HG03432 (cell line): ENCODE results near the gene LAMP1.
"Not testable (repeated sequence)": the region's sequence is repeated elsewhere in the genome, so short reads cannot be mapped to it uniquely, and the experiment has no call there.

ENCODE experiments used
- ATAC-seq: cut with Tn5 transposase; IDR thresholded peaks from one replicate; pipeline ENCODE4 v1.9.1; 2021; ENCODE audit warnings: mild to moderate bottlenecking, moderate library complexity; ENCODE audit not compliant: unreplicated experiment

Gene LAMP1

DNA sequence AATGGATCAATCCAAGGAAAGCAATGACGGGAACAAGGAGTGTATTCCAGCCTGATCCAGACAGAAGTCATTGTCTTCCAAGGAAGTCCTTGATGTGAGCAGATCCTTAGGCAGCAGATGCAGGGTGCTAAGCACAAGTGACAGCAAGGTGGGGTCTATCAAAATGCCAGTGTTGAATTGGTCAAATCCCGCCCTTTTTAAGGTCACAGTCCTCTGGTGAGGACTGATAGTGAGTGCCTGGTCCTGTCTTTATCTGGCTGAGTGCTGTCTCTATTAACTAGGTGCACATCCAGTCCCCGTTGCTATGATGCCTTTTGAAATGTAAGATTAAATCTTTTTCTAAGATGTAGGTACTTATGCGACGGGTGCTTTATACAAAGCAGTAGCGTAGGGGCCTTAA is 1.3 kb upstream of the LAMP1 start:
- no peak for ATAC-seq

DNA sequence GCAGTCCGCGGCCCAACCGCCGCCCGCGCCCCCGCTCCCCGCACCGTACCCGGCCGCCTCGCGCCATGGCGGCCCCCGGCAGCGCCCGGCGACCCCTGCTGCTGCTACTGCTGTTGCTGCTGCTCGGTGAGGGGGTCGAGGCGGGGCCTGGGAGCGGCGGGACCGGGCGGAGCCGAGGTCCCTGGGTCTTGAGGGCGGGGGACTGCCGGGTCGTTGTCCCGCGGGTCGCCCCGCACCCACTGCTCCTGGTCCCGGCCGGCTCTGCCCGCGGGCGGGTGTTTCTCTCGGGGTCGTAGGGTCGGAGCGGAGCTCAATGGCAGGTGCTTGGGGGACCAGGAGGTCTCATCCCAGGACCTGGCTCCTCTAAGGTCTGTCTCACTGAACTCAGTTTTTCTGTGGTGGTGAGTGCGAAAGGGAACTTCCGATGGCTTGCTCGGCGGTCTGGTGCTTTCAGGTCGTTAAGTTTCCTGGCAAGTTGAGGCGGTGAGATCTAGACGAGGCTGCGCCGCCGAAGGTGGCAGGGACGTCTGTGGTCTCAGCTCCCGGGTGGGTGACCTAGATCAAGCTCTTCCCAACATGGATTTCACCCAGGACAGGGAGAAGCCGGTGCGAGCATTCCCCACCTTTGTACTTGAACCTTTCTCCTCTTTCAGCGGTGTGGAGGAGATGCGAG is 467 bp downstream of the LAMP1 start:
- peak; percentile 34 for ATAC-seq

DNA sequence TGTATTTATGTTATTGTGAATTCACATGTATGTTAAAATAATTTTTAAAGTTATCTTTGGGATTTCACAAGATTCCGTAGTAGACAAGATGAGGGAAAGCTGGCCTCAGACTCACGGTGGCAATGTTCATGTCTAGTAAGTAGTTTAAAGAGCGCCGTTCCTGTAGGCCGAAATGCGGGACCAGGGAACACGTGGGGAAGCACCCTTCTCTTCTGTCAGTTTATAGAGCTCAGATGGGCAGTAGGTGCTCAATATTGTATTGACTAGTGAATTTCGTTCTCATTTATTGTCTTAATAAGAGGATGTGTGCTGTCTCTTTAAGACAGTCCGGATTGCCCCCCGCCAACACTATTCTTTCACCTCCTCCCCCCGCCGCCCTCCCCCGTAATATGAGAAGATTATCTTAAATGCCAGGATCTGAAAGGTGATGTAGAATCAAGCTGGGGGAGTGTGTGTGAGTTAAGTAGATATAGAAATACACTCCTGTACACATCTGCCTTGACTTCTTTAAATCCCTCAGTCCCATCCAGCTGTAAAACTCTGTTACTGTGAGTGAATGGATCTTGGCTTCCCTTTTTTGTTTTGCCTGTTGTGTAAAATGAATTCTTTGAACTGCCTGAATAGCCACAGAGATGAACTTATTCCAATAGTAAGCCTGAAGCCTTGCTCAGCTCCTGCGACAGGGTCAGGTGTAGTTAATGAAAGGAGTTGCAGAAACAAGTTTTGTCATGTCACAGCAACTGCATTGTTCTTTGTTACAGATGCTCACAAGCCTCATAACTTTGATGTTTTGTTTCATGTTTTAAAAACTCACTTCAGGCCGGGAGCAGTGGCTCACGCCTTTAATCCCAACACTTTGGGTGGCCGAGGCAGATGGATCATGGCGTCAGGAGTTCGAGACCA is 1.3 kb downstream of the LAMP1 start:
- no peak for ATAC-seq

DNA sequence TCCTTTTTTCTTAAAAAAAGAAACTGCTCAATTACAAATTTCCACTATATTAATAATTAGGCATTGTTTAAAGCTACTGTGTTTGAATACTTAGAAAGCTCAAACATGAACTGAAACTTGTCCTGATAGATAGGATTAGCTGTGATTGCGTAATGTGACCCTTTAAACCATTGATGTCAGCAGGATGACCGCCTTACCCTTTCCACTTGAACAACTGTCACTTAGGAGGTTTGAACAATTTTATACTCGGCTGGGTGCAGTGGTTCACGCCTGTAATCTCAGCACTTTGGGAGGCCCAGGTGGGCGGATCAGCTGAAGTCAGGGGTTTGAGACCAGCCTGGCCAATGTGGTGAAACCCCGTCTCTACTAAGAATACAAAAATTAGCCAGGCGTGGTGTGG is 2.9 kb downstream of the LAMP1 start:
- no peak for ATAC-seq

DNA sequence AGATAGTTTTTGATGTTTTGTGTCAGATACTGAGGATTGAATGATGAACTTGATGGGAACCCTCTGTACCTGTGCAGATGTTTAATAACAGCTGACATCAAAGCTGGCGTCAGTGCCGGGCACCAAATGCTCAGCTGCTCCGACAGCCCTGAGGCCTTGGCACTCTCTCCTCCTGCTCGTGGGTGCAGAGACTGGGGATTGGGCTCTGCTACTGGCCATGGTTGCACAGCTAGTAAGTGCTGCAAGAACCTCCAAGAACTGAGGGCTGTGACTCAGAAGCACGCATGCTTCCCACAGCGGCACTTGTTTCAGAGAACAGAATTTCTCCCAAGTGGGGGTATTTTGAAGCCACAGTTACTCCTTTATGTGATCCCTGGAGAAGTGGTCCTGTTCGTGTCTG is 5.9 kb downstream of the LAMP1 start:
- ATAC-seq: no peak

DNA sequence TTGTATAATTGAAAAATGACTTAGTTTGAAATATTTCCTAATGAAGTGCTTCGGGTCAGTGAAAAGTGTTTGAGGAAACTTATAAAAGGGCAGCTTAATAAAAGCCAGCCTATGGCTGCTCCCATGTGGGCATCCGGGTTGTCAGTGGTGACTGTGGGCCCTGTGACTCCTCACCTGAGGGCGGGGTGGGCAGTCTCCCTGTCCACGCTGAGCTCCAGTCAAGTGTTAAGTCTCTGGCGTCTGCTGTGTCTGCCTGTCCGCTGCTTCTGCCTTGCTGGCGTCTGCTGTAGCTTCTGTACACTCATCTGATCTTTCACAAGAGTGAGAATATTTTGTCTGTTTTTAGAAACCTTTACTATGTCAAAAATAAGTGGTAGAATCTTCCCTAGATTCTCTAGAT is 7.1 kb downstream of the LAMP1 start:
- ATAC-seq: no peak

DNA sequence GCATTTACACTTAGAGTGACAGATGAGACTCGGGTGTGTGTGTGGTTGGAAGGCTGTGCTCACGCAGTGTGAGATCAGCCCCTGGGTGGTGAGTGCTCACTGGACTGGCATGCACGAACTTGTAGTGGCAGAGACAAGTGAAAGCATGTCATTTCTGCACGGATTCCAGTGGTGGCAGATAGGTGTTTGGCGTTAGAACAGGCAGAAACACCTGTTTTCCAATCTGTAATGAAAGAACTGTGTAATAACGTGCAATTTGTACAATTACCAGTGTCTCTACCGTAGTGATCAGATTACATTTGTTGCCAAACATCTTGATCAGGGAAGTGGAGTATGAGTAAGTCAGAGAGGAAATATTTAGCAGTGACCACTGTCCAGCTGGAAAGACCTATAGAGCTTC is 8.2 kb downstream of the LAMP1 start:
- no peak for ATAC-seq

DNA sequence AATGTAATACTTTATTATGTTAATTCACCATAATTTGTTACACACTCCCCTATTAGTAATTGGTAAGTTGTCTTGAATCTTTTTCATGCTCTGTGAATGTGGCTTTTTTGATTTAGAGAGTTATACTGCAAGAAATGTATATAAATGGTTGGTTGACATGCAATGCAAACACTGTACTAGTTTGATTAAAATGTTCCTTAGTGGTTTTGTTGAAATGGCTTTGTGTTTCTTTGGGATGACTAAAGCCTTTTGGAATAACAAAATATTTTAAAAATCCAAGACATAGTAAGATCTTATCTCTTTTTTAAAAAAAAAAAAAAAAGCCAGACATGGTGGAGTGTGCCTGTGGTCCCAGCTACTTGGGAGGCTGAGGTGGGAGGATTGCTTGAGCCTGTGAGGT is 10.5 kb downstream of the LAMP1 start:
- ATAC-seq: no peak

DNA sequence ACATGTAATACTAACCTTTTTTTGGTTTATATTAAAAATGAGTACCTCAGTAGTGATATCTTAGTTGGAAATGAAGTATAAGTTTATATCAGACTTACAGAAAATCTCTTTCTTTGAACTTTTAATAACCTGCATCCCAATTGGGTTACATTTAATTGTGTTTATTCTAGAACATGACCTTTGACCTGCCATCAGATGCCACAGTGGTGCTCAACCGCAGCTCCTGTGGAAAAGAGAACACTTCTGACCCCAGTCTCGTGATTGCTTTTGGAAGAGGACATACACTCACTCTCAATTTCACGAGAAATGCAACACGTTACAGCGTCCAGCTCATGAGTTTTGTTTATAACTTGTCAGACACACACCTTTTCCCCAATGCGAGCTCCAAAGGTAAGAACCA is 12.4 kb downstream of the LAMP1 start:
- no peak for ATAC-seq

DNA sequence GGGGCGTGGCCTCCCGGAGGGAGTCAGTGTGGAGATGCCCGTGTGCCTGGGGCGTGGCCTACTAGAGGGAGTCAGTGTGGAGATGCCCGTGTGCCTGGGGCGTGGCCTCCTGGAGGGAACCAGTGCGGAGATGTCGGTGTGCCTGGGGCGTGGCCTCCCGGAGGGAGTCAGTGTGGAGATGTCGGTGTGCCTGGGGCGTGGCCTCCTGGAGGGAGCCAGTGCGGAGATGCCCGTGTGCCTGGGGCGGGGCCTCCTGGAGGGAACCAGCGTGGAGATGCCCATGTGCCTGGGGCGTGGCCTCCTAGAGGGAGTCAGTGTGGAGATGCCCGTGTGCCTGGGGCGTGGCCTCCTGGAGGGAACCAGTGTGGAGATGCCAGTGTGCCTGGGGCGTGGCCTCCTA is 17.1 kb downstream of the LAMP1 start:
- ATAC-seq: not testable (repeated sequence)

DNA sequence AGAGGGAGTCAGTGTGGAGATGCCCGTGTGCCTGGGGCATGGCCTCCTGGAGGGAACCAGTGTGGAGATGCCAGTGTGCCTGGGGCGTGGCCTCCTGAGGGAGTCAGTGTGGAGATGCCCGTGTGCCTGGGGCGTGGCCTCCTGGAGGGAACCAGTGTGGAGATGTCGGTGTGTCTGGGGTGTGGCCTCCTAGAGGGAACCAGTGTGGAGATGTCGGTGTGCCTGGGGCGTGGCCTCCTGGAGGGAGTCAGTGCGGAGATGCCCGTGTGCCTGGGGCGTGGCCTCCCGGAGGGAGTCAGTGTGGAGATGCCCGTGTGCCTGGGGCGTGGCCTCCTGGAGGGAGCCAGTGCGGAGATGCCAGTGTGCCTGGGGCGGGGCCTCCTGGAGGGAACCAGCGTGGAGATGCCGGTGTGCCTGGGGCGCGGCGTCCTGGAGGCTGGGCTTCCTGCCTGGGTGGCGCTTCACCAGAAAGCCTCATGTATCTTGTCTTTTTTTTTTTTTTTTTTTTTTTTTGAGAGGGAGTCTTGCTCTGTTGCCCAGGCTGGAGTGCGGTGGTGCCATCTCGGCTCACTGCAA is 17.9 kb downstream of the LAMP1 start:
- ATAC-seq: not testable (repeated sequence)

DNA sequence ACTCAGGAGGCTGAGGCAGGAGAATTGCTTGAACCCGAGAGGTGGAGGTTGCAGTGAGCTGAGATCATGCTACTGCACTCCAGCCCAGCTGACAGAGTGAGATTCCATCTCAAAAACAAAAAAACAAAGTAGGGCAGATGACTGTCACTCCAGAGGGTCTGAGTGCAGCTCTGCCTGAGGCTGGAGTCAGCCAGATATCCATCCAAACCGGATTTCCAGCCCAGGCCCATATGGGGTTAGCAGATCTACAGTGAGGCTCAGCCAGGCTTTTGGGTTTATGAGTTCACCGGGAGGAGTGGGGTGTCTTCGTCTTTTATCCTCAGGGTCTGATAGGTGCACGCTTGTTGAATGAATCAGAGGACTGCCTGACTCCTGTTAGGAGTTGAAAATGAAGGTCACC is 19.0 kb downstream of the LAMP1 start:
- ATAC-seq: no peak

DNA sequence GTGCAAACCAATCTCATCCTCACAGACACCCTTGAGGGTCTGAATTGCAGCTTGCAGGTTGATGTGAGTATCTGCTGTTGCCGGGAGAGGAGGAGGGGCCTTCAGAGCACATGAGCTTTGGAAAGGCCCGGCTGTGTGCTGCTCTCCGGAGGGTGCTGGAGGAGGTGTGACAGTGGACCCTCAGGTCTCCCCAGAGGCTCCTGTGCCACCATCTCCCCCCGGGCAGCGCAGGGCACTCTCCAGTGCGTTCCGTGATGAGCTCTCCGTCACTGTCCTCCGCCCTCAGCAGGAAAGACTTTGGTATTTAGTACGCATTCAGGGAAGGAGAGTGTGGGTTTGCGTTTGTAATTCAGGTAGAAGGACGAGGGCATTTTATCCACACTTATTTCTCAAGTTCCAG is 20.0 kb downstream of the LAMP1 start:
- no peak for ATAC-seq

DNA sequence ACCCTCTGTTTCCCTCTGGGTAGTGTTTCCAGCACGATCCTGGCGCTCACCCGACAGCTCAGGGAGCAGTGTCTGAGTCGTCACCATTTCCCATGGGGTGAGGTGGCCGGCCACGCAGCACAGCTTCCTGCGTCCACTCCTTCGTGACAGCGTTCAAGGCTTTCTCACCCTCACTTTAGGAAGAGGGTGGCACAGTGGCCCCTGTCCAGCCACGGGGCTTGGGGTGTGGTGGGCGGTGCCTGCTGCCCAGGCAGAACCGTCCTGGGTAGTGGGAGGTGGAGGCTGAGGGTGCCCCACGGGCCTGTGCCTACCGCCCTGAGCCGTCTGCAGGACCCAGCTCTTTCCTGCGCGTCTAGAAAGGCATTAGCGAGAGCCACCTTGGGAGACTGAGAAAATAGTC is 21.9 kb downstream of the LAMP1 start:
- ATAC-seq: no peak

DNA sequence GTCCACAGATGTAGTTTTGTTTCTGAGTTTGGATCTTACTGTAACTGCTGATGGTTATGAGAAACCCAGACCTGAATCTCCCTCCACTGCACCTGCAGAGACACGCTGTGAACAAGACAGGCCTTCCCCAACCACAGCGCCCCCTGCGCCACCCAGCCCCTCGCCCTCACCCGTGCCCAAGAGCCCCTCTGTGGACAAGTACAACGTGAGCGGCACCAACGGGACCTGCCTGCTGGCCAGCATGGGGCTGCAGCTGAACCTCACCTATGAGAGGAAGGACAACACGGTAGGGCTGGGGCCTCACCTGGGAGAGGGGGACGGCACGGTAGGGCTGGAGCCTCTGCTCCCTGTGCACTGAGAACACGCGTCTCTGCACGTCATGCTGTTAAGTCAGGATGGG is 22.3 kb downstream of the LAMP1 start:
- no peak for ATAC-seq

DNA sequence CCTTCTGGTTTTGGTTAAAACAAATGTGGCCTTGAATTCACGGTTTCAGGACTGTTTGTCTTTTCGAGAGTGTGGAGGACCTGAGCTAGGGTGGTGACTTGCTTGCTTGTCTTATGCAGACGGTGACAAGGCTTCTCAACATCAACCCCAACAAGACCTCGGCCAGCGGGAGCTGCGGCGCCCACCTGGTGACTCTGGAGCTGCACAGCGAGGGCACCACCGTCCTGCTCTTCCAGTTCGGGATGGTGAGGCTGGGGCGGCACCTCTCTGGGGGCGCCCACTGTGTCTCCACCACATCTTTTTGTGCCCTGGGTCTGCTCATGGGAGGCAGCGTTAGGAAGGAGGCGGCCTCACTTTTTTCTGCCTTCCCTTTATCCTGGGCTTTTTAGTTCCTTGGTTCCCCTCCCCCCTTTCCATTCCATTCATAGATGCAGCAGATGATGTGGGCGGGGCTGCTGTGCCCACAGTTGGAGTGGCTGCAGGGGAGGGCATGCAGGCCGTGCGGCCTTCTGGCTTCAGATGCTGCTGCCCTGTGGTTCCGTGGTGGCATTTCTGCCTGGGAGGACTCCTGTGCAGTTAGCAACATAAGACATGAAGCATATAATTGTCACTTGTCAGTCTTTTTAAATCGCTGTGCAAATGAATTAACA is 23.3 kb downstream of the LAMP1 start:
- ATAC-seq: no peak

DNA sequence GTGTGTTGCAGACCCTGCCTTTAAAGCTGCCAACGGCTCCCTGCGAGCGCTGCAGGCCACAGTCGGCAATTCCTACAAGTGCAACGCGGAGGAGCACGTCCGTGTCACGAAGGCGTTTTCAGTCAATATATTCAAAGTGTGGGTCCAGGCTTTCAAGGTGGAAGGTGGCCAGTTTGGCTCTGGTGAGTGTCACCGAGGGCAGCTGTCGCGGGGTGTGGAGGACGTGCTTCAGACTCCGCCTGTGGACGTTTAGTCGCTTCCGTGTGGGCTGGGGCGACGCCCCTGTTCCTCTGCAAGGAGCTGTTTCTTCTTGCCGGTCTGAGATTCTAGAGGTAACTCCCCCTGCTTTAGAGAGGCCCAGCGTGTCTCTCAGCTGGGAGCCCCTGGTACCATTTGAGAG is 24.5 kb downstream of the LAMP1 start:
- no peak for ATAC-seq

DNA sequence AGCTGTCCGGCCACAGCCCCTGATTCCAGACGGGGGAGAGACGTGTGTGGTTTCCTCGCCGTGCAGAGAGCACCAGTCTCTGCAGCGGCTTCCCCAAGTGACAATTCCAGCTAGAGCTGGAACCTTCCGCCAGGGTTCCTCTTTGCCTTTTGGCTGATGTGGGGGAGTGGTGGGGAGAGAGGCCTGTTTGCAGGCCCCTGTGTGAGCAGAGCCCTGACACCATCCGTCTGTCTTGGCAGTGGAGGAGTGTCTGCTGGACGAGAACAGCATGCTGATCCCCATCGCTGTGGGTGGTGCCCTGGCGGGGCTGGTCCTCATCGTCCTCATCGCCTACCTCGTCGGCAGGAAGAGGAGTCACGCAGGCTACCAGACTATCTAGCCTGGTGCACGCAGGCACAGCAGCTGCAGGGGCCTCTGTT is 25.0 kb downstream of the LAMP1 start:
- no peak for ATAC-seq

DNA sequence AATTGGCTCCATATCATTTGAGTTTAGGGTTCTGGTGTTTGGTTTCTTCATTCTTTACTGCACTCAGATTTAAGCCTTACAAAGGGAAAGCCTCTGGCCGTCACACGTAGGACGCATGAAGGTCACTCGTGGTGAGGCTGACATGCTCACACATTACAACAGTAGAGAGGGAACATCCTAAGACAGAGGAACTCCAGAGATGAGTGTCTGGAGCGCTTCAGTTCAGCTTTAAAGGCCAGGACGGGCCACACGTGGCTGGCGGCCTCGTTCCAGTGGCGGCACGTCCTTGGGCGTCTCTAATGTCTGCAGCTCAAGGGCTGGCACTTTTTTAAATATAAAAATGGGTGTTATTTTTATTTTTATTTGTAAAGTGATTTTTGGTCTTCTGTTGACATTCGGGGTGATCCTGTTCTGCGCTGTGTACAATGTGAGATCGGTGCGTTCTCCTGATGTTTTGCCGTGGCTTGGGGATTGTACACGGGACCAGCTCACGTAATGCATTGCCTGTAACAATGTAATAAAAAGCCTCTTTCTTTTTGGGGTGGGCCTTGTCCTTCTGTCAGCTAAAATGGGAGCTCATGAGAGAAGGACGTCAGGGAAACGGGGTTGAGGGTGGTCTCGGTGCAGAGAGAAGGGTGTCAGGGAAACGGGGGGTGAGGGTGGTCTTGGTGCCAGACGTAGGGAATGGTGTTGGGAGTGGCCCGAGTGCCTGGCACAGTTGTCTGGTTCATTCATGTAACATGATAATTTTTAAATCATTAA is 26.0 kb downstream of the LAMP1 start:
- no peak for ATAC-seq

DNA sequence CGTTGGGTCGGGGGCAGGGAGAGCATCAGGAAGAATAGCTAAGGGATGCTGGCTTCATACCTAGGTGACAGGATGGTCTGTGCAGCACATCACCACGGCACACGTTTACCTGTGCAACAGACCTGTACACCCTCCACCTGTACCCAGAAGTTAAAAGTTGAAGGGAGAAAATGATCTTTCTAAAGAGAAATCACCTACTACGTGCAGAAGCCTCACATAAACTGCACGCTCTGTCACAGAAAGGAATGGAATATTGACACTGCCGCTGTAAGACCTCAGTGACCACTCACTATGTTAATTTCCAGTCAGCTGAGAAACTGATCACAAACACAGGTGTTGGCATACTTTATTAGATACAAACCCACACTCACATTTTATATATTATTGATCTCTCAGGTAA is 26.8 kb downstream of the LAMP1 start:
- no peak for ATAC-seq

DNA sequence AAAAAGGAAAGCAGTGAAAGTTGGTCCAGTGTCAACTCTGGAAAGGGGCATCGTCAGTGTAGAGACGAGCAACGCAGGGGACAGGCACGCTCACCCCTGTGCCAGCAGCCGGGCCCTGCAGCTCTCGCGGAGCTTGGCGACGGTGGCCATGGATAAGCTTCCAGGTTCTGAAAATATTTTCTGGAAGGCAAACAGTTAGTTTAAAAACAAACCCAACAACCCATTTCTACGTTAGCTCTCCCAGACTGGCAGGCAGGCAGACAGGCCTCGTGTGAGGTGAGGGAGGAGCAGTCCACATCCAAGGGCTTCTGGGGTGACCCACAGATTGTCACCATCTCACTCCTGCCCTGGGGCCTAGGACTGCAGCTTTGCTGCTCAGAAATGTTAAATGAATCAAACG is 27.4 kb downstream of the LAMP1 start:
- no peak for ATAC-seq
